G401 (cell line): Measurements from ENCODE around the gene MPP3. TPM values are rescaled to one million over a fixed set of nuclear protein-coding genes. Genes with fewer than 3 reads are reported as not detected.
"Not testable (repeated sequence)": the region's sequence is repeated elsewhere in the genome, so short reads cannot be mapped to it uniquely, and the experiment has no call there.

Experiments used
- DNase-seq: peaks from one replicate; pipeline ENCODE4 v3.0.0-alpha.2; 2015; ENCODE audit warnings: low spot score
- in situ Hi-C: cut with HindIII; loops from 2 replicates; pipeline ENCODE4 v1.10.0; 2016; ENCODE audit warnings: low sequenced_read_pairs, mixed read lengths
- total RNA-seq: library from RNA; depleted of rRNA; stranded (reverse); fragments of >200 nt; shearing (Covaris generic); gene quantifications from 2 replicates; pipeline ENCODE4 v1.2.3, GENCODE V29; 2014; rRNA removed

The MPP3 gene
- total RNA-seq = 2.1 and 2.2 TPM in 2 replicates

GRCh38 chr17:43832976-43833829 is at the start of gene MPP3:
Gene MPP3 (minus strand): TSS chr17:43833146. CDS start chr17:43831906, 1,240 bp downstream.
- peak; percentile 82 for DNase-seq
- in situ Hi-C loops = no loop called here

- DNase-seq = no peak
- in situ Hi-C loops = no loop called here
Measured at GRCh38 chr17:43881758-43882505, 49.0 kb upstream of the MPP3 start.

GRCh38 chr17:43881181-43881580 is 48.2 kb upstream of the MPP3 start:
- in situ Hi-C loops = no loop called here
- DNase-seq = no peak

GRCh38 chr17:43880420-43880991 is 47.6 kb upstream of the MPP3 start:
- DNase-seq = no peak
- in situ Hi-C loops = no loop called here

- DNase-seq = no peak
- in situ Hi-C loops = no loop called here
Measured at GRCh38 chr17:43879723-43880419, 46.9 kb upstream of the MPP3 start.

- in situ Hi-C loops = no loop called here
- peak; percentile 76 for DNase-seq
Measured at GRCh38 chr17:43878260-43879175, 45.6 kb upstream of the MPP3 start.

- in situ Hi-C loops = no loop called here
- no peak for DNase-seq
Measured at GRCh38 chr17:43877451-43878155, 44.7 kb upstream of the MPP3 start.

- in situ Hi-C loops = no loop called here
- DNase-seq = no peak
Measured at GRCh38 chr17:43877031-43877430, 44.1 kb upstream of the MPP3 start.

- in situ Hi-C loops = no loop called here
- DNase-seq = no peak
Measured at GRCh38 chr17:43875476-43876147, 42.7 kb upstream of the MPP3 start.

- no peak for DNase-seq
- in situ Hi-C loops = no loop called here
Measured at GRCh38 chr17:43874293-43874692, 41.3 kb upstream of the MPP3 start.

GRCh38 chr17:43873815-43874214 is 40.9 kb upstream of the MPP3 start:
- in situ Hi-C loops = no loop called here

GRCh38 chr17:43873091-43873490 is 40.1 kb upstream of the MPP3 start:
- DNase-seq = no peak
- in situ Hi-C loops = no loop called here

More at GRCh38 chr17:43873815-43874214, 40.9 kb upstream of the MPP3 start:
- no peak for DNase-seq

GRCh38 chr17:43871946-43872690 is 39.2 kb upstream of the MPP3 start:
- in situ Hi-C loops = no loop called here
- no peak for DNase-seq

- in situ Hi-C loops, DNase-seq: not testable (repeated sequence)
Measured at GRCh38 chr17:43869031-43869430, 36.1 kb upstream of the MPP3 start.

GRCh38 chr17:43868226-43868994 is 35.5 kb upstream of the MPP3 start:
- no peak for DNase-seq
- in situ Hi-C loops = no loop called here
